Thyroid gland (tissue), 4 donors: ENCODE data around the gene TTLL10.

Experiments used
- POLR2A ChIP-seq, 2 donors: fragments of 450-650 bp; IDR thresholded peaks; one replicate each; pipeline ENCODE4 v1.6.1; 2017; ENCODE audit warnings: antibody characterized with exemption in 2 of 2, mild to moderate bottlenecking in 2 of 2, moderate library complexity in 1 of 2
- TF ChIP-seq, protein P1 (sequence below), 6 experiments: fragments of 200-600 bp in 3 of 6; fragments of 450-650 bp in 3 of 6; sonication (generic) in 3 of 6; IDR thresholded peaks; one replicate each; pipeline ENCODE4 v1.5.1; 2016 to 2019; ENCODE audit warnings: antibody characterized with exemption in 6 of 6, mild to moderate bottlenecking in 2 of 6, inconsistent platforms in 1 of 6, moderate library complexity in 1 of 6

DNA sequence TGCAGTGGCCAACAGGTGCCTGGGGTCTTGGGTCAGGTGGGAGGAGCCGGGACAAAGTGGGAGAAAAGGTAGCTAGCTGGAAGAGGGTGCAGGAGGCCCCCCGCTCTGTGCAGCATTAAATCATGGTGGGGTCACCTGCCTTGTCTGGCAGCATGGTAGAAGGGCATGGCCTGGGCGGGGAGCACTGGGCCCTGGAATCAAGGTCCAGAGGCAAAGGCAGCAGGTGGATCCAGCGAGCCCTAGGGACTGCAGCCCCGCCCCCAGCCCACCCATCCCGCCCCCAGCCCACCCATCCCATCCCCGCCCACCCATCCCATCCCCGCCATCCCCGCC, 16.7 kb upstream of the TTLL10 start:
- no peak for TF ChIP-seq POLR2A (IDR thresholded peaks at IDR 0.05)
- TF ChIP-seq, protein P1, sequence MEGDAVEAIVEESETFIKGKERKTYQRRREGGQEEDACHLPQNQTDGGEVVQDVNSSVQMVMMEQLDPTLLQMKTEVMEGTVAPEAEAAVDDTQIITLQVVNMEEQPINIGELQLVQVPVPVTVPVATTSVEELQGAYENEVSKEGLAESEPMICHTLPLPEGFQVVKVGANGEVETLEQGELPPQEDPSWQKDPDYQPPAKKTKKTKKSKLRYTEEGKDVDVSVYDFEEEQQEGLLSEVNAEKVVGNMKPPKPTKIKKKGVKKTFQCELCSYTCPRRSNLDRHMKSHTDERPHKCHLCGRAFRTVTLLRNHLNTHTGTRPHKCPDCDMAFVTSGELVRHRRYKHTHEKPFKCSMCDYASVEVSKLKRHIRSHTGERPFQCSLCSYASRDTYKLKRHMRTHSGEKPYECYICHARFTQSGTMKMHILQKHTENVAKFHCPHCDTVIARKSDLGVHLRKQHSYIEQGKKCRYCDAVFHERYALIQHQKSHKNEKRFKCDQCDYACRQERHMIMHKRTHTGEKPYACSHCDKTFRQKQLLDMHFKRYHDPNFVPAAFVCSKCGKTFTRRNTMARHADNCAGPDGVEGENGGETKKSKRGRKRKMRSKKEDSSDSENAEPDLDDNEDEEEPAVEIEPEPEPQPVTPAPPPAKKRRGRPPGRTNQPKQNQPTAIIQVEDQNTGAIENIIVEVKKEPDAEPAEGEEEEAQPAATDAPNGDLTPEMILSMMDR (IDR thresholded peaks at IDR 0.05) = no peak
